Ascending aorta (tissue), 2 donors: ENCODE measurements around the gene RPTOR. TPM values are rescaled to one million over a fixed set of nuclear protein-coding genes. Genes with fewer than 3 reads are reported as not detected.

Source experiments
- DNase-seq, 2 donors: peaks; one replicate each; pipeline ENCODE4 v3.0.0-alpha.2; 2019; ENCODE audit warnings: low spot score in 2 of 2
- H3K27ac ChIP-seq, 2 donors: fragments of 200-600 bp; sonication (generic); one replicate each; pipeline ENCODE4 v1.5.1; 2016 to 2017; ENCODE audit warnings: mild to moderate bottlenecking in 1 of 2
- H3K27me3 ChIP-seq: fragments of 200-600 bp; sonication (generic); one replicate; pipeline ENCODE4 v1.5.1; 2017
- H3K36me3 ChIP-seq, 2 donors: fragments of 200-600 bp; sonication (generic); one replicate each; pipeline ENCODE4 v1.5.1; 2016
- H3K4me1 ChIP-seq, 2 donors: fragments of 200-600 bp; sonication (generic); one replicate each; pipeline ENCODE4 v1.5.1; 2016 to 2017; ENCODE audit warnings: mild to moderate bottlenecking in 1 of 2
- H3K4me3 ChIP-seq, 2 donors: fragments of 200-600 bp; sonication (generic); one replicate each; pipeline ENCODE4 v1.5.1; 2016 to 2017; ENCODE audit warnings: mild to moderate bottlenecking in 1 of 2
- H3K9me3 ChIP-seq, 2 donors: fragments of 200-600 bp; sonication (generic); one replicate each; pipeline ENCODE4 v1.5.1; 2016
- intact Hi-C: fragments of 100-400 bp; cut with DNase I; formaldehyde crosslinking; loops from one replicate; pipeline ENCODE4 v1.15.1; 2023
- total RNA-seq: library from RNA; depleted of rRNA; stranded (reverse); fragments of >200 nt; gene quantifications from one replicate; pipeline ENCODE4 v1.1.0, GENCODE V29; 2016
- TF ChIP-seq, protein P1 (sequence below), 3 experiments: fragments of 200-600 bp in 2 of 3; fragments of 450-650 bp in 1 of 3; sonication (generic) in 2 of 3; IDR thresholded peaks; one replicate each; pipeline ENCODE4 v1.5.1; 2016 to 2019; ENCODE audit warnings: antibody characterized with exemption in 3 of 3, mild to moderate bottlenecking in 1 of 3, moderate library complexity in 1 of 3

RPTOR gene
- total RNA-seq, 1 donor from 2014 or later = 36.1 TPM

GRCh38 chr17:80745183-80745582 lies 200.5 kb downstream of the RPTOR start:
- Histone ChIP-seq H3K9me3 (no peaks in the 10 kb centered on the region), H3K27me3 (no peaks in the 10 kb centered on the region), H3K4me3 (no peak overlapping the region), H3K36me3 (peaks cover 0 to 4% of the 10 kb centered on the region in 2 donors), H3K27ac (no peak overlapping the region), H3K4me1 (no peaks in the 10 kb centered on the region)
- intact Hi-C loops = no loop called here
- TF ChIP-seq, protein P1, sequence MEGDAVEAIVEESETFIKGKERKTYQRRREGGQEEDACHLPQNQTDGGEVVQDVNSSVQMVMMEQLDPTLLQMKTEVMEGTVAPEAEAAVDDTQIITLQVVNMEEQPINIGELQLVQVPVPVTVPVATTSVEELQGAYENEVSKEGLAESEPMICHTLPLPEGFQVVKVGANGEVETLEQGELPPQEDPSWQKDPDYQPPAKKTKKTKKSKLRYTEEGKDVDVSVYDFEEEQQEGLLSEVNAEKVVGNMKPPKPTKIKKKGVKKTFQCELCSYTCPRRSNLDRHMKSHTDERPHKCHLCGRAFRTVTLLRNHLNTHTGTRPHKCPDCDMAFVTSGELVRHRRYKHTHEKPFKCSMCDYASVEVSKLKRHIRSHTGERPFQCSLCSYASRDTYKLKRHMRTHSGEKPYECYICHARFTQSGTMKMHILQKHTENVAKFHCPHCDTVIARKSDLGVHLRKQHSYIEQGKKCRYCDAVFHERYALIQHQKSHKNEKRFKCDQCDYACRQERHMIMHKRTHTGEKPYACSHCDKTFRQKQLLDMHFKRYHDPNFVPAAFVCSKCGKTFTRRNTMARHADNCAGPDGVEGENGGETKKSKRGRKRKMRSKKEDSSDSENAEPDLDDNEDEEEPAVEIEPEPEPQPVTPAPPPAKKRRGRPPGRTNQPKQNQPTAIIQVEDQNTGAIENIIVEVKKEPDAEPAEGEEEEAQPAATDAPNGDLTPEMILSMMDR (IDR thresholded peaks at IDR 0.05) = no peak
- no peak for DNase-seq

DNA sequence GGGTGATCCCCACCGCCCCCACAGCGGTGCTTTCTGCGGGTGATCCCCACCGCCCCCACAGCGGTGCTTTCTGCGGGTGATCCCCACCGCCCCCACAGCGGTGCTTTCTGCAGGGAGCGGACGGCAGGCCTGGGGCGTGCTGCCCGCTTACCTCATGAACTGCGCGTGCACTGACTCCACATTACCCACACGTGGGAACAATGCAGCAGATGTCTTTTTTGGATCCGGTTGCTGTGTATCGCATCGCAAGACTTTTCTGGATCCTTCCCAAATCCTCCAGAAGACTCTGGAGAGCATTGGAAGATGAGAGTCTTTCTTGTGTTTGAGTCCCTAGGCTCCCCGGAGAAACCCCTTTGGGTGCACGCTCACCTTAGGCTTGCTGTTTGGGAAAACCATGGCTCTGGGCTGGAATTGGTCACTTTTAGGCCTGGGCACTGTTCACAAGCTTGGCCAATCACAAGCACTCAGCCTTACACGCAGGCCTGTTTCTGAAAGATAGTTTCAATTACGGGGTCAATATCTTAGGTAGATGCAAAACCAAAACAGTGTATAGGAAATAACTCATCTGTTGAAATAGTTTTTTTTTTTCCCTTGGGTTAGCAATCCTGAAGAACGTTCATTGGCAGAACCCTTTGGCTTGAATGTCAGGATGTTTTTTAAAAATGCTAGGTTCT lies 201.8 kb downstream of the RPTOR start:
- intact Hi-C loops = no loop called here
- H3K36me3 ChIP-seq = peaks cover 0 to 4% of the 10 kb centered on the region in 2 donors
- no peak for DNase-seq
- H3K4me3 ChIP-seq = no peak overlapping the region
- no peaks in the 10 kb centered on the region for H3K27me3 ChIP-seq
- TF ChIP-seq, protein P1 (IDR thresholded peaks at IDR 0.05) = no peak
- H3K27ac ChIP-seq = no peak overlapping the region
- no peaks in the 10 kb centered on the region for H3K4me1 ChIP-seq
- H3K9me3 ChIP-seq = no peaks in the 10 kb centered on the region

- no peak for DNase-seq
- Histone ChIP-seq H3K27ac (no peak overlapping the region), H3K27me3 (no peaks in the 10 kb centered on the region), H3K4me1 (no peaks in the 10 kb centered on the region), H3K4me3 (no peak overlapping the region), H3K36me3 (peaks cover 0 to 4% of the 10 kb centered on the region in 2 donors), H3K9me3 (no peaks in the 10 kb centered on the region)
- intact Hi-C loops = no loop called here
- TF ChIP-seq, protein P1 (IDR thresholded peaks at IDR 0.05) = no peak
These were observed 202.8 kb downstream of the RPTOR start for GRCh38 chr17:80747469-80747868.

DNA sequence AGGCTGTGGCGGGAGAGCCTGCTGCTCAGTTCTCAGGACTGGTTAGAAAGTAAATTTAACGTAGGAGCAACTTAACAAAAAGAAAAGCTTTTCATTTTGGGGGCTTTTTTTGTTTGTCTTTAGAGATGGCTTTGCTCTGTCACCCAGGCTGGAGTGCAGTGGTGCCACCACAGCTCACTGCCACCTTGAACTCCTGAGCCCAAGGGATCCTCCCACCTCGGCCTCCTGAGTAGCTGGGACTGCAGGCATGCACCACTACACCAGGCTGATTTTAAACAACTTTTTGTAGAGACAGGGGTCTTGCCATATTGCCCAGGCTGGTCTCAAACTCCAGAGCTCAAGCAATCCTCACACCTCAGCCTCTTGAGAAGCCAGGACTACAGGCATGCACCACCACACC lies 205.0 kb downstream of the RPTOR start:
- no peak for DNase-seq
- TF ChIP-seq, protein P1 (IDR thresholded peaks at IDR 0.05) = no peak
- Histone ChIP-seq H3K4me1 (no peaks in the 10 kb centered on the region), H3K27ac (no peak overlapping the region), H3K36me3 (peaks cover 4 to 7% of the 10 kb centered on the region in 2 donors), H3K9me3 (no peaks in the 10 kb centered on the region), H3K27me3 (no peaks in the 10 kb centered on the region), H3K4me3 (no peak overlapping the region)
- intact Hi-C loops = no loop called here

GRCh38 chr17:80750263-80750662 lies 205.6 kb downstream of the RPTOR start:
- no peak for DNase-seq
- no peak overlapping the region for H3K27ac ChIP-seq

More at GRCh38 chr17:80750263-80750662, 205.6 kb downstream of the RPTOR start:
- H3K9me3 ChIP-seq = no peaks in the 10 kb centered on the region
- intact Hi-C loops = no loop called here
- peaks cover 8 to 11% of the 10 kb centered on the region in 2 donors for H3K36me3 ChIP-seq
- no peaks in the 10 kb centered on the region for H3K4me1 ChIP-seq
- H3K4me3 ChIP-seq = no peak overlapping the region
- TF ChIP-seq, protein P1 (IDR thresholded peaks at IDR 0.05) = no peak
- H3K27me3 ChIP-seq = no peaks in the 10 kb centered on the region
